Keratinocyte (primary cell): ENCODE data around the gene DTWD2. TPM values are rescaled to one million over a fixed set of nuclear protein-coding genes. Genes with fewer than 3 reads are reported as not detected.
"Not testable (repeated sequence)": the region's sequence is repeated elsewhere in the genome, so short reads cannot be mapped to it uniquely, and the experiment has no call there.

Experiments
- DNase-seq: peaks from one replicate; pipeline ENCODE4 v3.0.0-alpha.2; 2011; ENCODE audit warnings: low read depth, missing footprints, low spot score
- FAIRE-seq: peaks from 2 replicates; lab custom pipeline; 2011; peaks lifted over from hg19 to GRCh38; lab: Jason Lieb, UNC
- H2AFZ ChIP-seq: 2 replicates; pipeline ENCODE4 v1.6.0; 2012; ENCODE audit warnings: low read length, control low read depth, inconsistent platforms; ENCODE audit not compliant: control insufficient read depth
- H3K27ac ChIP-seq: 2 replicates; pipeline ENCODE4 v1.5.1; 2011; ENCODE audit warnings: low read length; ENCODE audit not compliant: control insufficient read depth, insufficient read depth
- H3K27me3 ChIP-seq: 3 replicates; pipeline ENCODE4 v1.6.0; 2011; ENCODE audit warnings: low read length; ENCODE audit not compliant: control insufficient read depth, insufficient read depth; ENCODE audit errors: extremely low read depth
- H3K36me3 ChIP-seq, 2 experiments: 2 replicates in 1 of 2; 3 replicates in 1 of 2; pipeline ENCODE4 v1.5.1; 2011; ENCODE audit warnings: low read length in 2 of 2, mild to moderate bottlenecking in 1 of 2; ENCODE audit not compliant: control insufficient read depth in 2 of 2, insufficient read depth in 2 of 2; ENCODE audit errors: extremely low read depth in 1 of 2
- H3K4me1 ChIP-seq: 3 replicates; pipeline ENCODE4 v1.5.1; 2011; ENCODE audit warnings: low read length; ENCODE audit not compliant: control insufficient read depth, insufficient read depth; ENCODE audit errors: extremely low read depth
- H3K4me2 ChIP-seq: 3 replicates; pipeline ENCODE4 v1.6.0; 2011; ENCODE audit warnings: low read depth, low read length; ENCODE audit not compliant: control insufficient read depth, insufficient read depth; ENCODE audit errors: extremely low read depth
- H3K4me3 ChIP-seq, 3 experiments: fragments of 200-600 bp in 1 of 3; sonication (generic) in 1 of 3; 2 replicates in 2 of 3; 3 replicates in 1 of 3; pipeline ENCODE4 v1.5.1; 2011 to 2016; ENCODE audit warnings: low read length in 3 of 3, mild to moderate bottlenecking in 3 of 3, control low read depth in 2 of 3, inconsistent platforms in 1 of 3, low read depth in 1 of 3, mixed read lengths in 1 of 3, mixed run types in 1 of 3, moderate library complexity in 1 of 3; ENCODE audit not compliant: control insufficient read depth in 2 of 3, insufficient read depth in 2 of 3; ENCODE audit errors: extremely low read depth in 1 of 3
- H3K79me2 ChIP-seq: 2 replicates; pipeline ENCODE4 v1.6.0; 2012; ENCODE audit warnings: low read length; ENCODE audit not compliant: control insufficient read depth, insufficient read depth
- H3K9ac ChIP-seq: 3 replicates; pipeline ENCODE4 v1.6.0; 2011; ENCODE audit warnings: low read length; ENCODE audit not compliant: control insufficient read depth, insufficient read depth; ENCODE audit errors: extremely low read depth
- H3K9me1 ChIP-seq: 3 replicates; pipeline ENCODE4 v1.6.0; 2011; ENCODE audit warnings: low read length; ENCODE audit not compliant: control insufficient read depth, insufficient read depth; ENCODE audit errors: extremely low read depth
- H3K9me3 ChIP-seq: 2 replicates; pipeline ENCODE4 v1.5.1; 2012; ENCODE audit warnings: low read depth, low read length; ENCODE audit not compliant: control insufficient read depth
- H4K20me1 ChIP-seq: 3 replicates; pipeline ENCODE4 v1.6.0; 2011; ENCODE audit warnings: low read length; ENCODE audit not compliant: control insufficient read depth, insufficient read depth; ENCODE audit errors: extremely low read depth
- CTCF ChIP-seq, 3 experiments: IDR thresholded peaks in 1 of 3; conservative IDR thresholded peaks in 1 of 3; optimal IDR thresholded peaks in 1 of 3; 2 replicates in 2 of 3; 3 replicates in 1 of 3; pipeline versions ENCODE3 to v1.5.1; 2011; ENCODE audit warnings: low read length in 3 of 3, mild to moderate bottlenecking in 3 of 3, moderate library complexity in 2 of 3, control low read depth in 1 of 3, inconsistent platforms in 1 of 3; ENCODE audit not compliant: insufficient read depth in 2 of 3; ENCODE audit errors: extremely low read depth in 1 of 3
- EZH2 ChIP-seq: IDR thresholded peaks from one replicate; pipeline ENCODE4 v1.6.1; 2012; ENCODE audit warnings: inconsistent platforms, mild to moderate bottlenecking, low read length, moderate library complexity
- dilution Hi-C: fragments of 300-500 bp; cut with MboI; formaldehyde crosslinking; loops from one replicate; pipeline ENCODE4 v1.7.0; 2020; ENCODE audit warnings: low sequenced_read_pairs; ENCODE audit not compliant: extremely low pct_ligation_motif_present
- polyA plus RNA-seq, 5 experiments: library from polyadenylated mRNA; depleted of rRNA in 3 of 5; stranded (reverse) in 3 of 5; stranded (forward) in 1 of 5; unstranded in 1 of 5; fragments of >200 nt; gene quantifications; 1 replicate in 1 of 5; 2 replicates in 3 of 5; 3 replicates in 1 of 5; pipeline versions ENCODE4 v1.2.1 to v1.2.3, GENCODE V29; 2011 to 2012; ENCODE audit warnings: missing spikeins in 2 of 5, low read depth in 1 of 5, low replicate concordance in 1 of 5

The DTWD2 gene
- polyA plus RNA-seq, 1 donor (not counting 4 experiments of a cell fraction or from before 2014, with no cell fraction given) = 2.9 TPM

- H3K4me1 ChIP-seq = no peaks in the 10 kb centered on the region
- no peaks in the 10 kb centered on the region for H4K20me1 ChIP-seq
- no peak for FAIRE-seq
- no peaks in the 10 kb centered on the region for H3K27me3 ChIP-seq
- dilution Hi-C loops = no loop called here
- TF ChIP-seq CTCF (optimal IDR thresholded peaks at IDR 0.05 in 1 of 3, IDR thresholded peaks at IDR 0.05 in 1 of 3, conservative IDR thresholded peaks at IDR 0.05 in 1 of 3; ENCODE audit: extremely low read depth in 1 of 3, insufficient read depth in 2 of 3, low read length in 3 of 3) = no peak
- no peak for TF ChIP-seq EZH2
- no peak for DNase-seq
- H2AFZ ChIP-seq = no peak overlapping the region
- H3K4me3 ChIP-seq = no peak overlapping the region
- no peak overlapping the region for H3K27ac ChIP-seq
- no peaks in the 10 kb centered on the region for H3K79me2 ChIP-seq
- no peak overlapping the region for H3K4me2 ChIP-seq
- no peak overlapping the region for H3K9ac ChIP-seq
- no peaks in the 10 kb centered on the region for H3K9me3 ChIP-seq
- H3K9me1 ChIP-seq = no peaks in the 10 kb centered on the region
- H3K36me3 ChIP-seq = no peaks in the 10 kb centered on the region
These were observed 11.3 kb upstream of the DTWD2 start for GRCh38 chr5:118999696-119000095.

- H3K4me3 ChIP-seq, H3K4me2 ChIP-seq, H3K79me2 ChIP-seq, H4K20me1 ChIP-seq, H3K9me1 ChIP-seq, H3K27me3 ChIP-seq, H3K9me3 ChIP-seq, H3K4me1 ChIP-seq, dilution Hi-C loops, H2AFZ ChIP-seq, H3K27ac ChIP-seq, H3K9ac ChIP-seq, FAIRE-seq, H3K36me3 ChIP-seq, DNase-seq: not testable (repeated sequence)
These were observed 10.5 kb upstream of the DTWD2 start for GRCh38 chr5:118998861-118999260.

- Histone ChIP-seq H3K9ac (no peak overlapping the region), H3K4me1 (no peaks in the 10 kb centered on the region), H3K9me1 (no peaks in the 10 kb centered on the region), H2AFZ (no peak overlapping the region), H3K27me3 (no peaks in the 10 kb centered on the region), H3K9me3 (no peaks in the 10 kb centered on the region), H3K36me3 (no peaks in the 10 kb centered on the region), H3K27ac (no peak overlapping the region), H3K4me3 (no peak overlapping the region), H4K20me1 (no peaks in the 10 kb centered on the region), H3K4me2 (no peak overlapping the region), H3K79me2 (no peaks in the 10 kb centered on the region)
- FAIRE-seq (no peak), DNase-seq (no peak)
- TF ChIP-seq CTCF (optimal IDR thresholded peaks at IDR 0.05 in 1 of 3, IDR thresholded peaks at IDR 0.05 in 1 of 3, conservative IDR thresholded peaks at IDR 0.05 in 1 of 3; ENCODE audit: extremely low read depth in 1 of 3, insufficient read depth in 2 of 3, low read length in 3 of 3) = no peak
- TF ChIP-seq EZH2 = no peak
- dilution Hi-C loops = no loop called here
These were observed 7.8 kb upstream of the DTWD2 start for GRCh38 chr5:118996098-118996497.
